GM13976 (cell line): ENCODE data around the gene BIN1.
"Not testable (repeated sequence)": the region's sequence is repeated elsewhere in the genome, so short reads cannot be mapped to it uniquely, and the experiment has no call there.

ENCODE experiments used
- DNase-seq: peaks from one replicate; pipeline ENCODE4 v3.0.0; 2012; ENCODE audit warnings: low spot score
- in situ Hi-C: fragments of 300-500 bp; cut with MboI; formaldehyde crosslinking; loops from one replicate; pipeline ENCODE4 v1.12.0; 2022; ENCODE audit warnings: low sequenced_read_pairs, mixed read lengths, inconsistent platforms; ENCODE audit not compliant: unreplicated experiment
- TF ChIP-seq, protein P1 (sequence below): IDR thresholded peaks from 2 replicates; pipeline ENCODE4 v1.5.1; 2012; ENCODE audit warnings: borderline replicate concordance, mild to moderate bottlenecking; ENCODE audit not compliant: insufficient read depth; ENCODE audit errors: extremely low read depth, missing control alignments, control extremely low read depth

Gene BIN1

GRCh38 chr2:127039387-127040031 lies 67.4 kb downstream of the BIN1 start:
- TF ChIP-seq, protein P1, sequence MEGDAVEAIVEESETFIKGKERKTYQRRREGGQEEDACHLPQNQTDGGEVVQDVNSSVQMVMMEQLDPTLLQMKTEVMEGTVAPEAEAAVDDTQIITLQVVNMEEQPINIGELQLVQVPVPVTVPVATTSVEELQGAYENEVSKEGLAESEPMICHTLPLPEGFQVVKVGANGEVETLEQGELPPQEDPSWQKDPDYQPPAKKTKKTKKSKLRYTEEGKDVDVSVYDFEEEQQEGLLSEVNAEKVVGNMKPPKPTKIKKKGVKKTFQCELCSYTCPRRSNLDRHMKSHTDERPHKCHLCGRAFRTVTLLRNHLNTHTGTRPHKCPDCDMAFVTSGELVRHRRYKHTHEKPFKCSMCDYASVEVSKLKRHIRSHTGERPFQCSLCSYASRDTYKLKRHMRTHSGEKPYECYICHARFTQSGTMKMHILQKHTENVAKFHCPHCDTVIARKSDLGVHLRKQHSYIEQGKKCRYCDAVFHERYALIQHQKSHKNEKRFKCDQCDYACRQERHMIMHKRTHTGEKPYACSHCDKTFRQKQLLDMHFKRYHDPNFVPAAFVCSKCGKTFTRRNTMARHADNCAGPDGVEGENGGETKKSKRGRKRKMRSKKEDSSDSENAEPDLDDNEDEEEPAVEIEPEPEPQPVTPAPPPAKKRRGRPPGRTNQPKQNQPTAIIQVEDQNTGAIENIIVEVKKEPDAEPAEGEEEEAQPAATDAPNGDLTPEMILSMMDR: no peak

GRCh38 chr2:127037476-127037875 lies 69.5 kb downstream of the BIN1 start:
- no peak for DNase-seq
- TF ChIP-seq, protein P1: no peak
- in situ Hi-C loops: no loop called here

More at GRCh38 chr2:127039387-127040031, 67.4 kb downstream of the BIN1 start:
- peak; percentile 46 for DNase-seq
- in situ Hi-C loops: no loop called here

GRCh38 chr2:127034883-127035611 lies 71.9 kb downstream of the BIN1 start:
- DNase-seq: no peak

GRCh38 chr2:127034051-127034450 lies 72.9 kb downstream of the BIN1 start:
- in situ Hi-C loops: no loop called here
- DNase-seq: no peak
- TF ChIP-seq, protein P1: no peak

More at GRCh38 chr2:127034883-127035611, 71.9 kb downstream of the BIN1 start:
- TF ChIP-seq, protein P1: no peak
- in situ Hi-C loops: no loop called here

- DNase-seq: no peak
- in situ Hi-C loops: no loop called here
- TF ChIP-seq, protein P1: no peak
These were observed 74.3 kb downstream of the BIN1 start for GRCh38 chr2:127032621-127033020.

DNA sequence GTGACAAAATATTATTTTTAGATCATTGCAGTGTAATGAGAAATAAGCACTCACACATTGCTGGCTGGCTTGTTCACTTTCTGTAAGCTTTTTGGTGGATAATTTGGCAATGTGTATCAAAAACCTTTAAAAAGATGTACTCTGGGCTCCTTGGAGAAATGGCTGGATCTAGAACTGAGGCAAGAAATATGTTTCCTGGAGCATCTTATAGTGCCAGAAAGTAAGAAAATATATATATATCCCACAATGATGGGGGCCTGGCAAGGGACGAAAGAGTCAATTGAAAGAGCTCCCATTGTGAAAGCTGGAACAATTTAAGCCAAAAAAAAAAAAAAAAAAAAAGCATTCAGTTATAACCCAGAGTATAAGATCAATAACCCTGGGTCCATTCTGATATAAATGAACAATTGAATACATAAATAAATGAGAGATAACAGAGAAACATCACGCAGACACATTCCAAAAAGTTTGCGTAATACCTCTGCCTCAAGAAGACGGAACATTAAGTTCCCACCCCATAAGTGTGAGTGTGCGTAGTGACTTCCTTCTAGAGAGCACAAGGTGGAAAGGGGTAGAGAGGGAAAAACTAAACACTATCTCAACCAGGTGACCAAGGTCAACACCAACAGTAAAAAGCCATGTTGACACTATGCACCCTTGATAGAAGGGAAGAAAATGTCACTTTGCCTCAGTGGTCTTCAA lies 77.5 kb downstream of the BIN1 start:
- DNase-seq: no peak
- in situ Hi-C loops: no loop called here
- TF ChIP-seq, protein P1: no peak

- in situ Hi-C loops: not testable (repeated sequence)
These were observed 78.2 kb downstream of the BIN1 start for GRCh38 chr2:127028745-127029144.

More at GRCh38 chr2:127028745-127029144, 78.2 kb downstream of the BIN1 start:
- not testable (repeated sequence) for DNase-seq
